Bone marrow (tissue), 2 donors: ENCODE measurements around the gene NSL1.
"Not testable (repeated sequence)": the region's sequence is repeated elsewhere in the genome, so short reads cannot be mapped to it uniquely, and the experiment has no call there.

Experiments
- DNase-seq, 2 donors: peaks; one replicate each; lab custom pipeline; 2025; lab: John Stamatoyannopoulos, UW

NSL1 gene

DNA sequence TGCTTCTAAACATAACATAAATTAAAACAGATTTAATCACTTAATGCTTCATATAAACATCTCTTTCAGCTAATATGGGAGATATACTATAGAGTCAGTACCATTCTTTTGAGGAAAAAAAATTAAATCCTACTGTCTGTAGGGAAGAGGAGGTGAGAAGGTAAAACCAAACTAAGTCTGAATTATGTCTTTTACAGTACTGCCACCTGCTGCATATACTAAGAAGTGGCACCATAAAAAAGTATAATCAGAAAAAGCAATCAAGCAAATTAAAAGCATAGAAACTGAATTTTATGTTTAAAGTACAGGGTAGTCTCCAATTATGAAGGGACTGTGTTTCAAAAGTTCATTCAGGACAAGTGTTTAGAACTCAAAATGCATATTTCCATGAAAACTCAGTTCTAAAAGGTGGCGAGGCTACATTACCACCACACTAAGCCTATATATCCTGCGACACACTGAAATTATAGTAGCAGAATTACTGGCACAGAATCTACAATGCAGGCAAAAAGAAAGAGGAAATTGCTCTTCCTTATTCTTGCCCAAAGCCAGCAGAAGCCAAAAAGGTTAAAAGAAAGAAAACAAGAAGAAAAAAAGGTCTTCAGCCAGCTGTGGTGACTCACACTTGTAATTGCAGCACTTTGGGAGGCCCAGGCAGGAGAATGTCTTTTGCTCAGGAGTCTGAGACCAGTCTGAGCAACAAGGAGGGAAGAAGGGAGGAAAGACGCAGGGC lies 9.0 kb downstream of the NSL1 start:
- DNase-seq: peak in 1 of 2 donors; percentile 40

- DNase-seq: no peak
These were observed 10.4 kb downstream of the NSL1 start for GRCh38 chr1:212781225-212781624.

DNA sequence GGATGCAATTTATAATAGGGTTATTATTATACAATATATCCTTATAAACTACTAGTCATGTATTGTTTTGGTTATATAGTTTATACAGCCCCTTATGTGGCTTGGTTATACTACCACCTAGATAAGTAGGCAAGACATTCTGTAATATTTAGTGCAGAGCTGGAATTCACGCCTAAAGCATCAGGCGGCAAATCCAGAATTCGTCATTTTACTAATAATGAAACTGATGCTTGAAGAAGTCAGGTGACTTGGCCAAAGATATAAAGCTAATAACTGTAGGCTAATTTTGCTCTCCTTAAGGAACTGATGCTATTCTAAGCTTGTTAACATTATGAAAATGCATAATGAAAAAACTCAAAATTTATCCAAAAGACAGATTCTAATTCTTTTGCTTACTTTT lies 10.8 kb downstream of the NSL1 start:
- DNase-seq: no peak

DNA sequence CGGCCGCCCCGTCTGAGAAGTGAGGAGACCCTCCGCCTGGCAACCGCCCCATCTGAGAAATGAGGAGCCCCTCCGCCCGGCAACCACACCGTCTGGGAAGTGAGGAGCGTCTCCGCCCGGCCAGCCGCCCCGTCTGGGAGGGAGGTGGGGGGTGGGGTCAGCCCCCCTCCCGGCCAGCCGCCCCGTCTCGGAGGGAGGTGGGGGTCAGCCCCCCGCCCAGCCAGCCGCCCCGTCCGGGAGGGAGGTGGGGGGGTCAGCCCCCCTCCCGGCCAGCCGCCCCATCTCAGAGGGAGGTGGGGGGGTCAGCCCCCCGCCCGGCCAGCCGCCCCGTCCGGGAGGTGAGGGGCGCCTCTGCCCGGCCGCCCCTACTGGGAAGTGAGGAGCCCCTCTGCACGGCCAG lies 12.5 kb downstream of the NSL1 start:
- DNase-seq: not testable (repeated sequence)

DNA sequence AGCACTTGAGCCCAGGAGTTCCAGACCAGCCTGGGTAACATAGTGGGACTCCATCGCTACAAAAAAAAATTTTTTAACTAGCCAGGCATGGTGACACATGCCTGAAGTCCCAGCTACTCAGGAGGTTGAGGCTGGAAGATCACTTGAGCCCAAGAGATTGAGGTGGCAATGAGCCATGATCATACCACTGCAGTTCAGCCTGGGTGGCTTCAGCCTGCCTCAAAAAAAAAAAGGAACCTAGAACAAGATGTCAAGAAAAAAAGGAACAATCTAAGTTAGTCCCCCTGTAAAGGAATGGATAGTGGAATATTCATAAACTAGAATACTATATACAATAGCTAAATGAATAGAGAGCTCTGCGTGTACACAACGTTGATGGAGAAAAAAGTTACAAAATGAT lies 14.4 kb downstream of the NSL1 start:
- no peak for DNase-seq

- DNase-seq: no peak
These were observed 16.3 kb downstream of the NSL1 start for GRCh38 chr1:212775241-212775640.

- DNase-seq: peak in 1 of 2 donors; percentile 60
These were observed 17.0 kb downstream of the NSL1 start for GRCh38 chr1:212774584-212774983.

DNA sequence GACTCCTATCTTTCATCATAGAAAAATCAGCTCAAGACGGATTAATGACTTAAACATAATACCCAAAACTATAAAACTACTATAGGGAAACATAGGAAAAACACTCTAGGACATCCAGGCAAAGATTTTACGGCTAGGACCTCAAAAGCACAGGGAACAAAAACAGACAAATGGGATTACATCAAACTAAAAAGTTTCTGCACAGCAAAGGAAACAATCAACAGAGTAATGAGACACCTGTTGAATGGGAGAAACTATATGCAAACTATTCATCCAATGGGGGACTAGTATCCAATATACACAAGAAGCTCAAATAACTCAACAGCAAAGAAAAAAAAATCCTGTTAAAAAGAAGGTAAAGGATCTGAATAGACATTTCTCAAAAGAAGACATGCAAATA lies 18.6 kb downstream of the NSL1 start:
- no peak for DNase-seq

DNA sequence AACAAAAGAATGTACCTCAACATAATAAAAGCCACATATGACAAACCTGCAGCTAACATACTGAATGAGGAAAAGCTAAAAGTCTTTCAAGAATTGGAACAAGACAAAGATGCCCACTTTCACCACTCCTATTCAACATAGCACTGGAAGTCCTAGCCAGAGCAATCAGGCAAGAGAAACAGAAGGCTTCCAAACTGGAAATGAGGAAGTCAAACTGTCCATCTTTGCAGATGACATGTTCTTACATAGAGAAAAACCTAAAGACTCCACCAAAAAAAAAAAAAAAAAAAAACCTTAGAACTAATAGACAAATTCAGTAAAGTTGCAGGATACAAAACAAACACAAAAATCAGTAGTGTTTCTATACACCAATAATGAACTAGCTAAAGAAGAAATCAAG lies 20.2 kb downstream of the NSL1 start:
- no peak for DNase-seq

DNA sequence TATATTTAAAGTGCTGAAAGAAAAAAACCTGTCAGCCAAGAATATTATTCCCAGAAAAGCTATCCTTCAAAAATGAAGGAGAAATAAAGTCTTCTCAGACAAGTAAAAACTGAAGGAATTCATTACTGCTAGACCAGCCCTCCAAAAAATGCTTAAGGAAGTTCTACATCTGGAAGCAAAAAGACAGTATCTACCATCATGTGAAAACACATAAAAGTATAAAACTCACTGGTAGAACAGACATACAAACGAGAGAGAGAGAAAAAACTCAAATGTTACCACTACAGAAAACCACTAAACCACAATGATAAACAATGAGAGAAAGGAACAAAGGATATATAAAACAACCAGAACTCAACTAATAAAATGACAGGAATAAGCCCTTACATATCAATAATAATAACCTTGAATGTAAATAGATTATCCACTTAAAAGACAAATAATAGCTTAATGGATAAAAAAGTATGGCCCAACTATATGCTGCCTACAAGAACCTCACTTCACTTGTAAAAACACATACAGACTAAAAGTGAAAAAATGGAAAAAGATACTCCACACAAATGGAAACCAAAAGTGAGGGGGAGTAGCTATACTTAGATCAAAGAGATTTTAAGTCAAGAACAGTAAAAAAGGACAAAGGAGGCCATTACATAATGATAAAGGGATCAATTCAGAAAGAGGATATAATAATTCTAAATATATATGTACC lies 22.0 kb downstream of the NSL1 start:
- no peak for DNase-seq

DNA sequence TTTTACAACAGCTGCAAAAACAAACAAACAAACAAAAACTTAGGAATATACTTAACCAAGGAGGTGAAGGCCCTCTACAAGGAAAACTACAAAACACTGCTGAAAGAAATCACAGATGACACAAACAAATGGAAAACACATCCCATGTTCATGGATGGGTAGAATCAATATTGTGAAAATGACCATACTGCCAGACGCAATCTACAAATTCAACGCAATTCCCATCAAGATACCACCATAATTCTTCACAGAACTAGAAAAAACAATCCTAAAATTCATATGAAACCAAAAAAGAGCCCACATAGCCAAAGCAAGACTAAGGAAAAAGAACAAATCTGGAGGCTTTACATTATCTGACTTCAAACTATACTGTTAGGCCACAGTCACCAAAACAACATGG lies 24.8 kb downstream of the NSL1 start:
- DNase-seq: not testable (repeated sequence)

GRCh38 chr1:212764718-212765281 lies 26.8 kb downstream of the NSL1 start:
- not testable (repeated sequence) for DNase-seq

GRCh38 chr1:212762839-212763238 lies 28.7 kb downstream of the NSL1 start:
- DNase-seq: no peak

- no peak for DNase-seq
These were observed 29.3 kb downstream of the NSL1 start for GRCh38 chr1:212762234-212762633.

DNA sequence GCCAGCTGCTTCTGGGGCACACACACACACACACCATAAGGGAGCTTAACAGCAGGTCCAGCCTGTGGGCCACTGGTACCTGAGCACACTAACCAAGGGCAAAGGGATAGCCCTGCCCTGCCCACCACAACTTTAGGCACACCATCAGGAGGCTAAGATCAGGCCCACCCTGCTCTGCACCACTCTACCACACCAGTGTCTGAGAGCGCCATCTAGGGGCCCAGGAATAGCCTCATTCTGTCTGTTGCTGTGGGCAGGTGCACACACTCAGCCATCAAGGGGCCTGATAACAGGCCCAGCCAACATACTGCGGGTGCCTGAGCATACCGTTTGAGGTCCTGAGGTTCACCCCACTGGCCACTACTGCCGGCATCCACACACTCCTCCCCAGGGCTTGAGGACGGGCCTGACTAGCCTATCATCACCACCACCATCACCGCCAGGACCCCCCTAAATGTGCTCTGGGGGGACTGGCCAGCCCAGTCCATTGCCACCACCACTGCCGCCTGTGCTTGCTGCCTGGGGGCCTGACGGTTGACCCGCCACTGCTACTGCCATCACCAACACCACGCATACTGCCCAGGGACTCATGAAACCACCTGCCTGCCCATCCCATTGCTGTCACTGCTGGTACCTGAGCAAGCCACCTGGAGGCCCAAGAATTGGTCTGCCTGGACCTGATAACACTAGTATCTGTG lies 31.3 kb downstream of the NSL1 start:
- no peak for DNase-seq

DNA sequence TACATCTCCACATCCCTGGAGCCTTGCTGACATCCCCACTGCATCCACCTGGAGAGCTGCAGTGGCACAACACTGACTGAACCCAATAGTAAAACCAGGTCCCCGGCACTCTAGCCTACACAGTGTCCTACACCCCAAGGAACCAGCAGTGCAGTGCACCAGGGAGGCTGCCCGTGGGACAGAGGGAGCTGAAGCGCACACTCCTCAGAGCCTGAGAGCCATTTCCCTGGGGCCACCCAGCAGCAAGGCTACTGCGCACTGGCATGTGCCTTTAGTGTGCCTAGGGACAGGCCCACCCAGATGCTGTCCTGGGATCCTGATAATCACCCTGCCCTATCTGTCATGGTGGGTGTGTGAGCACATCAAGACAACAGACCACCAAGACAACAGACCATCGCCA lies 31.9 kb downstream of the NSL1 start:
- DNase-seq: no peak

DNA sequence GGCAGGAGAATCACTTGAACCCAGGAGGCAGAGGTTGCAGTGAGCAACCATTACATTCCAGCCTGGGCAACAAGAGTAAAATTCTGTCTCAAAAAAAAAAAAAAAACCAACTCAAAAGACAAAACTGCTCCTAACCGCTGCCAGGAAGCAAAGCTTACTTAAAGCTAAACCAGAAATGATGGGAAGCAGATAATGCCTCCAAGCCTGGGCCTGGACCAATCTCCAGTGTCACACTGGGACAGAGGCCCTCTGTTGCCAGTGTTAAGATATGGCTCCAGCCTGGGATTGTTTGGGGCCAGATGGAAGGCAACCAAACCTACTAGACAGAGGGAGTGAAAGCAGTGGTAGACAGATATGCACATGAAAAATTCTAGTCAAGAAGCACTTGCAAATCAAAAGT lies 36.9 kb downstream of the NSL1 start:
- no peak for DNase-seq

- peak in 1 of 2 donors; percentile 11 for DNase-seq
These were observed 37.4 kb downstream of the NSL1 start for GRCh38 chr1:212754193-212754592.

GRCh38 chr1:212753749-212754148 lies 37.8 kb downstream of the NSL1 start:
- DNase-seq: no peak

- no peak for DNase-seq
These were observed 38.6 kb downstream of the NSL1 start for GRCh38 chr1:212752934-212753497.

DNA sequence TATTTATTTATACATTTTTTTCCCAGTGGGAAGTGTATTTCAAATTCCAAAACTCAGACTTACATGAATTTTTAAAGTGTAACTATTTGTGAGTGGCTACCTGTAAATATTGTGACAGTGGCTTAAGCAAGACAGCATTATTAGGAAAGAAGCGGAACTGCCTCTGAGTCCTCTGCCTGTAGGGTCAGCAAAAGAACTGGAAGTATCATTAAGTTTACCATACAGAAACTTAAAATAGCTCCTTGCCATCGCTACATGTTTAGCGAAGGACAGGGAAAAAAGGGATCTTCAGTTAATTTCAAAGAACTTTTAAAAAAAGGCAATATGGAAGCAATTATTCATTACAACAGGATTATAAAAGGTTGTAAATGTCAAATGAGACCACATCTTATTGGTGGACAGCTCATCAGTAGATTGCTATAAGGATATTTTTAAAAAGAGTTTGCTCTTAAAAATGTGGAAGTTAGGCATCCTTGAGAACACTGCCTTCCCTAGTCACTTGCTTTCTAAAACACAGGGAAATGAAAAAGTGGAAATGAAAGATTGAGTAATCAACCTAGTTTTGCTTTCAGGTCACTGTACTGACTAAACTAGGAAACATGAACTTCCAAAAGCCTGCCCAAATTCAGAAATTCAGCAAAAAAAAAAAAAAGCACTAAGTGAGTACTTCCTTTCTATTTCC lies 39.2 kb downstream of the NSL1 start:
- DNase-seq: no peak
